Stomach (tissue), 9 donors: ENCODE results near the gene SEPTIN12. TPM values are rescaled to one million over a fixed set of nuclear protein-coding genes. Genes with fewer than 3 reads are reported as not detected.

Experiments
- DNase-seq, 2 donors: peaks; one replicate each; pipeline versions ENCODE4 v3.0.0 to v3.0.0-alpha.2; 2013 to 2019
- H3K27ac ChIP-seq, 5 donors: fragments of 200-600 bp in 4 of 5; sonication (generic) in 4 of 5; one replicate each; pipeline ENCODE4 v1.5.1; 2013 to 2019; ENCODE audit warnings: mild to moderate bottlenecking in 1 of 5, moderate library complexity in 1 of 5
- H3K27me3 ChIP-seq, 3 donors: fragments of 200-600 bp; sonication (generic); one replicate each; pipeline ENCODE4 v1.5.1; 2017 to 2019; ENCODE audit warnings: mixed run types in 1 of 3
- H3K36me3 ChIP-seq, 4 donors: fragments of 200-600 bp; sonication (generic); 1 replicate in 3 of 4; 2 replicates in 1 of 4; pipeline ENCODE4 v1.5.1; 2016 to 2019
- H3K4me1 ChIP-seq, 4 donors: fragments of 200-600 bp; sonication (generic); one replicate each; pipeline ENCODE4 v1.5.1; 2016 to 2019
- H3K4me3 ChIP-seq, 4 donors: fragments of 200-600 bp; sonication (generic) in 3 of 4; one replicate each; pipeline ENCODE4 v1.5.1; 2016 to 2019; ENCODE audit warnings: mild to moderate bottlenecking in 1 of 4
- H3K9me3 ChIP-seq, 4 donors: fragments of 200-600 bp; sonication (generic); one replicate each; pipeline ENCODE4 v1.5.1; 2016 to 2019
- EP300 ChIP-seq: sonication (generic); formaldehyde crosslinking; IDR thresholded peaks from one replicate; pipeline ENCODE4 v1.6.1; 2017; ENCODE audit warnings: antibody characterized with exemption
- POLR2A ChIP-seq, 4 donors: fragments of 450-650 bp; IDR thresholded peaks; one replicate each; pipeline ENCODE4 v1.6.1; 2016; ENCODE audit warnings: antibody characterized with exemption in 4 of 4, control low read depth in 2 of 4, mild to moderate bottlenecking in 1 of 4, moderate library complexity in 1 of 4
- POLR2AphosphoS5 ChIP-seq, 3 donors: sonication (generic); formaldehyde crosslinking; IDR thresholded peaks; one replicate each; pipeline ENCODE4 v1.6.1; 2016; ENCODE audit warnings: antibody characterized with exemption in 3 of 3
- WGBS, 5 donors: extraction: QIAGEN DNeasy Blood & Tissue Kit in 3 of 5; methylation state at CpG; one replicate each; pipeline versions ENCODE4 v1.1.5 to v1.1.7; 2013 to 2018; 5-methylcytosine and 5-hydroxymethylcytosine counted together
- intact Hi-C: fragments of 100-400 bp; cut with DNase I; formaldehyde crosslinking; loops from one replicate; pipeline ENCODE4 v1.15.1; 2023; ENCODE audit warnings: low total_unique reads
- polyA plus RNA-seq, 3 donors: library from polyadenylated mRNA; stranded (reverse); fragments of 200-250 nt; gene quantifications; one replicate each; pipeline ENCODE4 v1.2.3, GENCODE V29; 2013
- total RNA-seq, 5 donors: library from RNA; depleted of rRNA; stranded (reverse); fragments of >200 nt; gene quantifications; one replicate each; pipeline versions ENCODE4 v1.1.0 to v1.2.3, GENCODE V29; 2014 to 2016
- TF ChIP-seq, protein P1 (sequence below), 7 experiments: fragments of 450-650 bp in 4 of 7; fragments of 200-600 bp in 3 of 7; sonication (generic) in 3 of 7; IDR thresholded peaks; one replicate each; pipeline ENCODE4 v1.5.1; 2016 to 2019; ENCODE audit warnings: antibody characterized with exemption in 7 of 7, control low read depth in 2 of 7, mild to moderate bottlenecking in 1 of 7
- donor health status: healthy with polysubstance abuse.
- donor health status: Bipolar disorder and iron deficiency.
- donor health status: healthy.

Gene SEPTIN12
- total and polyA plus RNA-seq, 8 donors = not detected

DNA sequence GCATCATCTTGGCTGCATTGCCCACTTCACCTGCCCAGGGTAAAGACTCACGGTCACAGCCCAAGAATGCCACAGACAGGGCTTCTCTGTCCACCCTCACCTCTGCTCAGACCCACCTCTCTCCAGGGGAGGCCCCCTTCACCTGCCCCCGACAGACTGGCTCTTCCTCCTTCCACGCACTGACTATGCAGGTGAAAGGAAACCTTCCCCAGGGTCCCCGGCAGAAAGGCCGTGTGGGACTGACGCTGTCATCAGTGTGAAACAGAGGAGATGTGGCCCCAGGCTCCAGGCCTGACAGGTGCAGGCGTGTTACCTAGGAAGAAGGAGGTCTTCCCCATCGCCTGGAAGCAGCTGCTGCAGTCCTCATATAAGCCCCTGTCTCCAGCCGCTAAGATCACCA is 23.6 kb upstream of the SEPTIN12 start:
- DNase-seq = no peak
- no peaks in the 10 kb centered on the region for H3K9me3 ChIP-seq
- WGBS, 5 donors = 89 to 92% (median 90%) methylated on average over 9 of the region's 9 CpGs
- no peak overlapping the region for H3K27ac ChIP-seq
- H3K36me3 ChIP-seq = peaks cover 70 to 100% (median 100%) of the 10 kb centered on the region in 4 donors
- intact Hi-C loops = no loop called here
- no peak overlapping the region for H3K4me3 ChIP-seq
- TF ChIP-seq, protein P1, sequence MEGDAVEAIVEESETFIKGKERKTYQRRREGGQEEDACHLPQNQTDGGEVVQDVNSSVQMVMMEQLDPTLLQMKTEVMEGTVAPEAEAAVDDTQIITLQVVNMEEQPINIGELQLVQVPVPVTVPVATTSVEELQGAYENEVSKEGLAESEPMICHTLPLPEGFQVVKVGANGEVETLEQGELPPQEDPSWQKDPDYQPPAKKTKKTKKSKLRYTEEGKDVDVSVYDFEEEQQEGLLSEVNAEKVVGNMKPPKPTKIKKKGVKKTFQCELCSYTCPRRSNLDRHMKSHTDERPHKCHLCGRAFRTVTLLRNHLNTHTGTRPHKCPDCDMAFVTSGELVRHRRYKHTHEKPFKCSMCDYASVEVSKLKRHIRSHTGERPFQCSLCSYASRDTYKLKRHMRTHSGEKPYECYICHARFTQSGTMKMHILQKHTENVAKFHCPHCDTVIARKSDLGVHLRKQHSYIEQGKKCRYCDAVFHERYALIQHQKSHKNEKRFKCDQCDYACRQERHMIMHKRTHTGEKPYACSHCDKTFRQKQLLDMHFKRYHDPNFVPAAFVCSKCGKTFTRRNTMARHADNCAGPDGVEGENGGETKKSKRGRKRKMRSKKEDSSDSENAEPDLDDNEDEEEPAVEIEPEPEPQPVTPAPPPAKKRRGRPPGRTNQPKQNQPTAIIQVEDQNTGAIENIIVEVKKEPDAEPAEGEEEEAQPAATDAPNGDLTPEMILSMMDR (IDR thresholded peaks at IDR 0.05) = no peak
- TF ChIP-seq POLR2A (IDR thresholded peaks at IDR 0.05) (no peak), POLR2AphosphoS5 (IDR thresholded peaks at IDR 0.05) (no peak), EP300 (no peak)
- H3K27me3 ChIP-seq = no peaks in the 10 kb centered on the region
- peaks cover 0 to 22% (median 14%) of the 10 kb centered on the region in 4 donors for H3K4me1 ChIP-seq

DNA sequence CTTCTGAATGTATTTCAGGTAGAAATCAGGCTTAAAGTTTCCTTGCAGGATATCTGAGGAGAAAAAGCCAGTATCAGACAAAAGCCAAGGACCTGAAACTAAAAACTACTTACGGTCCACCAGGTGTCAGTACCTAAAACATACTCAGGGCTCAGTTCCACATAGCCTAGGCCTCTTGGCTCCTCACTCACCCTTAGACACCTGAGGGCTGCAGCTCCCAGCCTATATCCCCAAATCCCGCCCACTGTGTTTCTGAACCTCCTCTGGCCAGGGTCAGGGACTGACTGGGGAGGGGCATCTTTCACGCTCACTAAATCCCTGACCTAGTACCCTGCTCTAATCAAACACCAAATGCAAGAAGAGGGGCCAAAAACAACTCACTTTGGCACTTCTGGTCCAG is 23.1 kb upstream of the SEPTIN12 start:
- no peak for DNase-seq
- intact Hi-C loops = no loop called here
- Histone ChIP-seq H3K27me3 (no peaks in the 10 kb centered on the region), H3K27ac (no peak overlapping the region), H3K36me3 (peaks cover 70 to 100% (median 100%) of the 10 kb centered on the region in 4 donors), H3K9me3 (no peaks in the 10 kb centered on the region), H3K4me3 (no peak overlapping the region), H3K4me1 (peaks cover 0 to 22% (median 14%) of the 10 kb centered on the region in 4 donors)
- 89 to 95% (median 94%) methylated on average over 3 of the region's 3 CpGs for WGBS, 5 donors
- no peak for TF ChIP-seq POLR2AphosphoS5 (IDR thresholded peaks at IDR 0.05)
- TF ChIP-seq, protein P1 (IDR thresholded peaks at IDR 0.05) = no peak
- no peak for TF ChIP-seq POLR2A (IDR thresholded peaks at IDR 0.05)
- TF ChIP-seq EP300 = no peak

DNA sequence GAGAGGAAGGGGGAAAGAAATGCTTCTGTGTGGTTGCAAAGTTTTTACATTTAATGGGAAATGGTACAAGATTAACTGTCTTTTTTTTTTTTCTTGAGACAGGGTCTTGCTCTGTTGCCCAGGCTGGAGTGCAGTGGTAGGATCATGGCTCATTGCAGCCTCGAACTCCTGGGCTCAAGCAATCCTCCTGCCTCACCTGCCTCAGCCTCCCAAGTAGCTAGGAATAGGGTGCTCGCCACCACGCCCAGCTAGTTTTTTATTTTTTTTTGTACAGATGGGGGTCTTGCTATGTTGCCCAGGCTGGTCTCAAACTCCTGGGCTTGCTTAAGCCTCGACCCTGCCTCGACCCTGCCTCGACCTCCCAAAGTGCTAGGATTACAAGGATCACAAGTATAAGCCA is 18.1 kb upstream of the SEPTIN12 start:
- TF ChIP-seq EP300 (no peak), POLR2AphosphoS5 (IDR thresholded peaks at IDR 0.05) (no peak), POLR2A (IDR thresholded peaks at IDR 0.05) (no peak)
- TF ChIP-seq, protein P1 (IDR thresholded peaks at IDR 0.05) = no peak
- DNase-seq = no peak
- intact Hi-C loops = no loop called here
- Histone ChIP-seq H3K27me3 (no peaks in the 10 kb centered on the region), H3K4me1 (peaks cover 16 to 35% (median 28%) of the 10 kb centered on the region in 4 donors), H3K4me3 (no peak overlapping the region), H3K27ac (no peak overlapping the region), H3K9me3 (no peaks in the 10 kb centered on the region), H3K36me3 (peaks cover 42 to 74% (median 72%) of the 10 kb centered on the region in 4 donors)
- WGBS, 5 donors = 91 to 97% (median 94%) methylated on average over 6 of the region's 6 CpGs

DNA sequence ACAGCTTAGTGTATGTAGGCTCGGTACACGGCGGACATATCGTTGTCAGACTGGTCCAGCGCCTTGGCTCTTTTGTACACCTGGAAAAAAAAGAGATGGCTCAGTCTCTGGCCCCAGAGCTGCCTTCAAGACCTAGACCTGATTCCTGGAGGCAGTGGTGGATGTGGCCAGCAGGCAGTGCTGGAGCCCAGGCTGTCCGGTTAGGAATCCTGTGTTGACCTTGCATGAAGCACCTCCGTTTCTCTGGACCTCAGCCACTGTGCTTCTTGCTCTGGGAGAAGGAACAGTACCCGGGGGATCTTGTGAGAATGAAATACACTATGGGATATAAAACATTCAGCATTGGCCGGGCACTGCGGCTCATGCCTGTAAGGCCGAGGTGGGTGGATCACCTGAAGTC is 17.1 kb upstream of the SEPTIN12 start:
- Histone ChIP-seq H3K4me1 (peaks cover 27 to 45% (median 39%) of the 10 kb centered on the region in 4 donors), H3K9me3 (no peaks in the 10 kb centered on the region), H3K4me3 (no peak overlapping the region), H3K27ac (peak overlapping the region in 3 of 5 donors; percentile 35 to 46 (median 44)), H3K27me3 (no peaks in the 10 kb centered on the region), H3K36me3 (peaks cover 35 to 64% (median 62%) of the 10 kb centered on the region in 4 donors)
- intact Hi-C loops = no loop called here
- 60 to 70% (median 65%) methylated on average over 11 of the region's 11 CpGs for WGBS, 5 donors
- TF ChIP-seq, protein P1 (IDR thresholded peaks at IDR 0.05) = peak in 1 of 7 experiments; percentile 9
- TF ChIP-seq POLR2AphosphoS5 (IDR thresholded peaks at IDR 0.05) = no peak
- DNase-seq = no peak
